K562 (cell line): ENCODE measurements around the gene MYL5. TPM values are rescaled to one million over a fixed set of nuclear protein-coding genes. Genes with fewer than 3 reads are reported as not detected.
A peak's percentile ranks its signal among the peaks of the same experiment; 100 is the strongest.

ENCODE experiments used
- CEBPG ChIP-seq, 3 experiments: fragments of 200-800 bp in 1 of 3; sonication (Bioruptor generic) in 1 of 3; sonication (generic) in 1 of 3; formaldehyde crosslinking in 1 of 3; IDR thresholded peaks in 2 of 3; conservative IDR thresholded peaks in 1 of 3; 2 replicates each; pipeline versions ENCODE4 v1.6.1 to v1.8.0; 2016 to 2022; ENCODE audit warnings: missing compliant biosample characterization in 2 of 3, missing genetic modification characterization in 2 of 3, mild to moderate bottlenecking in 1 of 3, missing genetic modification reagents in 1 of 3
- FOXA3 ChIP-seq, 2 experiments: fragments of 450-650 bp in 1 of 2; sonication (generic) in 1 of 2; formaldehyde crosslinking; IDR thresholded peaks in 1 of 2; conservative IDR thresholded peaks in 1 of 2; 2 replicates each; pipeline versions ENCODE4 v1.4.0 to v1.8.0; 2020 to 2022; ENCODE audit warnings: mild to moderate bottlenecking in 2 of 2, missing genetic modification reagents in 1 of 2
- POLR3G ChIP-seq: IDR thresholded peaks from 2 replicates; pipeline ENCODE4 v1.6.1; 2011; ENCODE audit not compliant: insufficient read length, insufficient replicate concordance; ENCODE audit errors: extremely low read depth
- RB1 ChIP-seq: fragments of 450-650 bp; IDR thresholded peaks from 2 replicates; pipeline ENCODE4 v1.6.1; 2017; ENCODE audit warnings: low read depth, mild to moderate bottlenecking
- ZNF717 ChIP-seq: fragments of 250-450 bp; sonication (Bioruptor Pico); IDR thresholded peaks from 2 replicates; pipeline ENCODE4 v1.5.0; 2021
- ZNF740 ChIP-seq, 3 experiments: fragments of 200-800 bp in 1 of 3; sonication (Bioruptor generic) in 1 of 3; sonication (generic) in 1 of 3; formaldehyde crosslinking in 1 of 3; IDR thresholded peaks; 2 replicates each; pipeline versions ENCODE4 v1.6.1 to v1.8.0; 2016 to 2022; ENCODE audit warnings: mild to moderate bottlenecking in 2 of 3, missing compliant biosample characterization in 2 of 3, missing genetic modification characterization in 2 of 3, missing genetic modification reagents in 1 of 3
- polyA plus RNA-seq, 8 experiments: library from polyadenylated mRNA; depleted of rRNA in 4 of 8; stranded (reverse) in 5 of 8; unstranded in 3 of 8; fragments of >200 nt; fragmentation: Nextera tagmentation in 2 of 8; fragmentation: Illumina TruSeq in 1 of 8; extraction: Ambion mirVana in 2 of 8; extraction: Trizol in 1 of 8; gene quantifications; 2 replicates each; pipeline versions ENCODE4 v1.2.1 to v1.2.3, GENCODE V29; 2011 to 2014; ENCODE audit warnings: inconsistent platforms in 1 of 8, missing spikeins in 1 of 8
- total RNA-seq, 7 experiments: library from RNA; depleted of rRNA in 6 of 7; stranded (reverse); fragments of >200 nt in 6 of 7; fragmentation: Illumina TruSeq in 2 of 7; extraction: Trizol in 2 of 7; gene quantifications; 2 replicates each; pipeline versions ENCODE4 v1.2.1 to v1.2.3, GENCODE V29; 2011 to 2021; ENCODE audit warnings: low replicate concordance in 1 of 7
- TF ChIP-seq, protein P1 (sequence below), 2 experiments: fragments of 450-650 bp in 1 of 2; sonication (generic) in 1 of 2; formaldehyde crosslinking in 1 of 2; IDR thresholded peaks; 2 replicates each; pipeline versions ENCODE4 v1.7.1 to v1.9.0; 2016 to 2022; ENCODE audit warnings: inconsistent platforms in 1 of 2, mild to moderate bottlenecking in 1 of 2, missing genetic modification reagents in 1 of 2
- TF ChIP-seq, protein P2 (sequence below): fragments of 250-450 bp; sonication (Bioruptor Pico); IDR thresholded peaks from 2 replicates; pipeline ENCODE4 v1.4.0; 2020

Gene MYL5
- total and polyA plus RNA-seq, 9 of the 15 experiments (the other 6 are each of a cell fraction or from before 2014, with no cell fraction given), result 1.4 to 10.0 (median 4.1) TPM

DNA sequence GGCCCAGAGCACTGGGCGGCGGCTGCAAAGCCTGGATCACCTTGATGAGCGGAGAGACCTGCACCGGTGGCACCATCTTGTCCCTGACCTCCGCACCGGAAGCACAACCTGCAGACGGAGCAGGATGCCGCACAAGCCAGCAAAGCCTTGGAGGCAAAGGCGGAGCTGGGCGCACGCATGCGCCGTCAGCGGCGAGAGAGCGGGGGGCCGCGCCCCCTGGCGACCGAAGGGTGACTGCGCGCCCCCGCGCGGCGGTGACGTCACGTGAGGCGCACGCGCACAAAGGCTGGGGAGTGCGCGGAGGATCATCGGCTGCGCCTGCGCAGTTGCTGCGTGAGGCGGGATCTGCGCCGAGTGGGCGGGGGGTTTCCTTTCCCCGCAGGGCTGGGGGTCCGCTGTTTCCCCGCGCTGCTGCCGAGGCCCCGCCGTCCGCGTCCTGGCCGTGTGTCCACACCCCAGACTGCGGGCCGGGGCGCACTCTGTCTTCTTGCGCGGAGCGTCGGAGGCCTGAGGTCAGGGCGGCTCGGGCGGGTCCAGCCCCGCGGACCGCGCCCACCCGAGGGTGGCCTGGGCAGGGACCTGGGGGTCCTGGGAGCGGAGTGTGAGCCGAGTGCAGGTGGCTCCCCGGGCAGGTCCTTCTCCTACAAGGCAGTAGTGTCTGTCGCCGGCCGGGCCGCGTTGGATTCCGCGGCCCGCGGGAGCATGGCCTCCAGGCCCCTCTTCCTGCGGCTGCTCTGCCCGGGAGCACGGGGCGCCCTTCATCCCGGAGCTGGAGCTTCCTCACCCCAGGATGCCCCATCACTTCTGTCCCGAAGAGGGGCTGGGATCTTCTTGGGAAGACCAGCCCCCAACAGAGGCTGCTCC lies at the start of gene MYL5, which contains the start of gene ATP5ME (continued):
- TF ChIP-seq POLR3G (no peak), ZNF717 (CRISPR knock-in tag) (no peak), CEBPG (CRISPR knock-in tag; IDR thresholded peaks at IDR 0.05) (no peak), CEBPG (tag; conservative IDR thresholded peaks at IDR 0.05 in 1 of 2, IDR thresholded peaks at IDR 0.05 in 1 of 2) (no peak), FOXA3 (CRISPR knock-in tag; conservative IDR thresholded peaks at IDR 0.05 in 1 of 2, IDR thresholded peaks at IDR 0.05 in 1 of 2) (no peak), RB1 (peak; percentile 98), ZNF740 (CRISPR knock-in tag; IDR thresholded peaks at IDR 0.05) (peak; percentile 99), ZNF740 (tag; IDR thresholded peaks at IDR 0.05) (peak in 1 of 2 experiments; percentile 78; a peak in 2 of 4 replicates)
- TF ChIP-seq, protein P1, sequence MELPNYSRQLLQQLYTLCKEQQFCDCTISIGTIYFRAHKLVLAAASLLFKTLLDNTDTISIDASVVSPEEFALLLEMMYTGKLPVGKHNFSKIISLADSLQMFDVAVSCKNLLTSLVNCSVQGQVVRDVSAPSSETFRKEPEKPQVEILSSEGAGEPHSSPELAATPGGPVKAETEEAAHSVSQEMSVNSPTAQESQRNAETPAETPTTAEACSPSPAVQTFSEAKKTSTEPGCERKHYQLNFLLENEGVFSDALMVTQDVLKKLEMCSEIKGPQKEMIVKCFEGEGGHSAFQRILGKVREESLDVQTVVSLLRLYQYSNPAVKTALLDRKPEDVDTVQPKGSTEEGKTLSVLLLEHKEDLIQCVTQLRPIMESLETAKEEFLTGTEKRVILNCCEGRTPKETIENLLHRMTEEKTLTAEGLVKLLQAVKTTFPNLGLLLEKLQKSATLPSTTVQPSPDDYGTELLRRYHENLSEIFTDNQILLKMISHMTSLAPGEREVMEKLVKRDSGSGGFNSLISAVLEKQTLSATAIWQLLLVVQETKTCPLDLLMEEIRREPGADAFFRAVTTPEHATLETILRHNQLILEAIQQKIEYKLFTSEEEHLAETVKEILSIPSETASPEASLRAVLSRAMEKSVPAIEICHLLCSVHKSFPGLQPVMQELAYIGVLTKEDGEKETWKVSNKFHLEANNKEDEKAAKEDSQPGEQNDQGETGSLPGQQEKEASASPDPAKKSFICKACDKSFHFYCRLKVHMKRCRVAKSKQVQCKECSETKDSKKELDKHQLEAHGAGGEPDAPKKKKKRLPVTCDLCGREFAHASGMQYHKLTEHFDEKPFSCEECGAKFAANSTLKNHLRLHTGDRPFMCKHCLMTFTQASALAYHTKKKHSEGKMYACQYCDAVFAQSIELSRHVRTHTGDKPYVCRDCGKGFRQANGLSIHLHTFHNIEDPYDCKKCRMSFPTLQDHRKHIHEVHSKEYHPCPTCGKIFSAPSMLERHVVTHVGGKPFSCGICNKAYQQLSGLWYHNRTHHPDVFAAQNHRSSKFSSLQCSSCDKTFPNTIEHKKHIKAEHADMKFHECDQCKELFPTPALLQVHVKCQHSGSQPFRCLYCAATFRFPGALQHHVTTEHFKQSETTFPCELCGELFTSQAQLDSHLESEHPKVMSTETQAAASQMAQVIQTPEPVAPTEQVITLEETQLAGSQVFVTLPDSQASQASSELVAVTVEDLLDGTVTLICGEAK (IDR thresholded peaks at IDR 0.05), result peak; percentile 91
- TF ChIP-seq, protein P1 (CRISPR knock-in tag; IDR thresholded peaks at IDR 0.05), result no peak
- TF ChIP-seq, protein P2, sequence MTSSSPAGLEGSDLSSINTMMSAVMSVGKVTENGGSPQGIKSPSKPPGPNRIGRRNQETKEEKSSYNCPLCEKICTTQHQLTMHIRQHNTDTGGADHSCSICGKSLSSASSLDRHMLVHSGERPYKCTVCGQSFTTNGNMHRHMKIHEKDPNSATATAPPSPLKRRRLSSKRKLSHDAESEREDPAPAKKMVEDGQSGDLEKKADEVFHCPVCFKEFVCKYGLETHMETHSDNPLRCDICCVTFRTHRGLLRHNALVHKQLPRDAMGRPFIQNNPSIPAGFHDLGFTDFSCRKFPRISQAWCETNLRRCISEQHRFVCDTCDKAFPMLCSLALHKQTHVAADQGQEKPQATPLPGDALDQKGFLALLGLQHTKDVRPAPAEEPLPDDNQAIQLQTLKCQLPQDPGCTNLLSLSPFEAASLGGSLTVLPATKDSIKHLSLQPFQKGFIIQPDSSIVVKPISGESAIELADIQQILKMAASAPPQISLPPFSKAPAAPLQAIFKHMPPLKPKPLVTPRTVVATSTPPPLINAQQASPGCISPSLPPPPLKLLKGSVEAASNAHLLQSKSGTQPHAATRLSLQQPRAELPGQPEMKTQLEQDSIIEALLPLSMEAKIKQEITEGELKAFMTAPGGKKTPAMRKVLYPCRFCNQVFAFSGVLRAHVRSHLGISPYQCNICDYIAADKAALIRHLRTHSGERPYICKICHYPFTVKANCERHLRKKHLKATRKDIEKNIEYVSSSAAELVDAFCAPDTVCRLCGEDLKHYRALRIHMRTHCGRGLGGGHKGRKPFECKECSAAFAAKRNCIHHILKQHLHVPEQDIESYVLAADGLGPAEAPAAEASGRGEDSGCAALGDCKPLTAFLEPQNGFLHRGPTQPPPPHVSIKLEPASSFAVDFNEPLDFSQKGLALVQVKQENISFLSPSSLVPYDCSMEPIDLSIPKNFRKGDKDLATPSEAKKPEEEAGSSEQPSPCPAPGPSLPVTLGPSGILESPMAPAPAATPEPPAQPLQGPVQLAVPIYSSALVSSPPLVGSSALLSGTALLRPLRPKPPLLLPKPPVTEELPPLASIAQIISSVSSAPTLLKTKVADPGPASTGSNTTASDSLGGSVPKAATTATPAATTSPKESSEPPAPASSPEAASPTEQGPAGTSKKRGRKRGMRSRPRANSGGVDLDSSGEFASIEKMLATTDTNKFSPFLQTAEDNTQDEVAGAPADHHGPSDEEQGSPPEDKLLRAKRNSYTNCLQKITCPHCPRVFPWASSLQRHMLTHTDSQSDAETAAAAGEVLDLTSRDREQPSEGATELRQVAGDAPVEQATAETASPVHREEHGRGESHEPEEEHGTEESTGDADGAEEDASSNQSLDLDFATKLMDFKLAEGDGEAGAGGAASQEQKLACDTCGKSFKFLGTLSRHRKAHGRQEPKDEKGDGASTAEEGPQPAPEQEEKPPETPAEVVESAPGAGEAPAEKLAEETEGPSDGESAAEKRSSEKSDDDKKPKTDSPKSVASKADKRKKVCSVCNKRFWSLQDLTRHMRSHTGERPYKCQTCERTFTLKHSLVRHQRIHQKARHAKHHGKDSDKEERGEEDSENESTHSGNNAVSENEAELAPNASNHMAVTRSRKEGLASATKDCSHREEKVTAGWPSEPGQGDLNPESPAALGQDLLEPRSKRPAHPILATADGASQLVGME (CRISPR knock-in tag), result no peak
